Tongue (tissue), 2 donors: ENCODE results near the gene ZNF684. TPM values are rescaled to one million over a fixed set of nuclear protein-coding genes. Genes with fewer than 3 reads are reported as not detected.
"Not testable (repeated sequence)": the region's sequence is repeated elsewhere in the genome, so short reads cannot be mapped to it uniquely, and the experiment has no call there.

Experiments
- DNase-seq: peaks from one replicate; pipeline ENCODE4 v3.0.0-alpha.2; 2015
- total RNA-seq: library from RNA; depleted of rRNA; stranded (reverse); fragments of >200 nt; gene quantifications from one replicate; pipeline ENCODE4 v1.2.3, GENCODE V29; 2014

Gene ZNF684
- total RNA-seq = 2.3 TPM

DNA sequence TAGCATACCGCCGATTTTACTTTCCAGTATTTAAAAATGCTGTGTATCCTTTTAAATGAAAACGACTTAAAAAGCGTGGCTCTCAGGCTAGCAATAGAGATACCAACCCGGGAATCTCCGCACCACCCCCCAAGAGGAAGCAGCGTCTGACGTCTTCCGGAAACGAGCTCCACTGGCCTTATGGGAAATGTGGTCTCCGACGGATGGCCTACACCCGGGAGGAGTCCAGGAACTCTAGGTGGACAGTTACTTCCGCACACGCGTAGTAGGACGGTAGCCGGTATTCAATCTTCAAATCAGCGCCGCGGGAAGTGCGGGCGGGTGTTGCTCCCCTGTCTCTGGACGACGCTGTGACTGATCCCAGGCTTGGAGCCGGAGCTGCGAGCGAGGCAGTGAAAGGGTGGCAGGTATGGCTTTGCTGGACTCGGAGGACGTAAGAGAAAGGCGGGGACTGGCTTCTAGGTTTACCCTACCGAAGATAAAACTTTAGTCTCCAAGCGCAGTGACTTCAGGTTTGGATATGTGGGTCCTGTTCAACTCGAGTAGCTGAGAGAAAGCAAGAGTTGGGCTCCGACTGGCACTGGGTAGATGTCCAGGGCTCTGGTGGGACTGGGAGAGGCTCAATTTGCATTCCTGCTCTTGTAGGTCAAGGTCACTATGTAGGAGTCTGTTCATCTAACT lies at the start of gene ZNF684:
TSS of gene ZNF684 (plus strand) at position 257 of the 681 bp plus-strand sequence. CDS start 1,530 bp downstream, outside the sequence.
- peak; percentile 97 for DNase-seq

DNA sequence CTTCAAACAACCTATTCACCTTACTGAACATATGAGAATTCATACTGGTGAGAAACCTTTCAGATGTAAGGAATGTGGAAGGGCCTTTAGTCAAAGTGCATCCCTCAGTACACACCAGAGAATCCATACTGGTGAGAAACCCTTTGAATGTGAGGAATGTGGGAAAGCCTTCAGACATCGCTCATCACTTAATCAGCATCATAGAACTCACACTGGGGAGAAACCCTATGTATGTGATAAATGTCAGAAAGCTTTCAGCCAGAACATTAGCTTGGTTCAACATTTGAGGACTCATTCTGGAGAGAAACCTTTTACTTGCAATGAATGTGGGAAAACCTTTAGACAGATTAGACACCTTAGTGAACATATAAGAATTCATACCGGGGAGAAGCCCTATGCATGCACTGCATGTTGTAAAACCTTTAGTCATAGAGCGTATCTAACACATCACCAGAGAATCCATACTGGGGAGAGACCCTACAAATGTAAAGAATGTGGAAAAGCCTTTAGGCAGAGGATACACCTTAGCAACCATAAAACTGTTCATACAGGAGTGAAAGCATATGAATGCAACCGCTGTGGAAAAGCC lies 36.0 kb upstream of the ZNF684 start:
- DNase-seq = no peak

DNA sequence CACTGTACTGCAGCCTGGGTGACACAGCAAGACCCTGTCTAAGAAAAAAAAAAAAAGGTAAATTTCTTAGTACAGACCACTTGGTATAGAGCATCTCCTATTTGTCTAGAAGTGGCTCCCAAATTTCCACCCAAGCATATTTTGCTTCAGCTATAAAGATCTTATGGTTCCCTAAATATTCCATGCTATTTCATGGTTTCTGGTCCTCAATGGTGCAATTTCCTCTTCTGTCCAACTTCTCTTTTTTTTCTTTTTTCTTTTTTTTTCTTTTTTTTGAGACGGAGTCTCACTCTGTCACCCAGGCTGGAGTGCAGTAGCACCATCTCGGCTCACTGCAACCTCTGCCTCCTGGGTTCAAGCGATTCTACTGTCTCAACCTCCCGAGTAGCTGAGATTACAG lies 28.8 kb upstream of the ZNF684 start:
- DNase-seq = not testable (repeated sequence)

- no peak for DNase-seq
These were observed 23.5 kb upstream of the ZNF684 start for GRCh38 chr1:40507973-40508372.

DNA sequence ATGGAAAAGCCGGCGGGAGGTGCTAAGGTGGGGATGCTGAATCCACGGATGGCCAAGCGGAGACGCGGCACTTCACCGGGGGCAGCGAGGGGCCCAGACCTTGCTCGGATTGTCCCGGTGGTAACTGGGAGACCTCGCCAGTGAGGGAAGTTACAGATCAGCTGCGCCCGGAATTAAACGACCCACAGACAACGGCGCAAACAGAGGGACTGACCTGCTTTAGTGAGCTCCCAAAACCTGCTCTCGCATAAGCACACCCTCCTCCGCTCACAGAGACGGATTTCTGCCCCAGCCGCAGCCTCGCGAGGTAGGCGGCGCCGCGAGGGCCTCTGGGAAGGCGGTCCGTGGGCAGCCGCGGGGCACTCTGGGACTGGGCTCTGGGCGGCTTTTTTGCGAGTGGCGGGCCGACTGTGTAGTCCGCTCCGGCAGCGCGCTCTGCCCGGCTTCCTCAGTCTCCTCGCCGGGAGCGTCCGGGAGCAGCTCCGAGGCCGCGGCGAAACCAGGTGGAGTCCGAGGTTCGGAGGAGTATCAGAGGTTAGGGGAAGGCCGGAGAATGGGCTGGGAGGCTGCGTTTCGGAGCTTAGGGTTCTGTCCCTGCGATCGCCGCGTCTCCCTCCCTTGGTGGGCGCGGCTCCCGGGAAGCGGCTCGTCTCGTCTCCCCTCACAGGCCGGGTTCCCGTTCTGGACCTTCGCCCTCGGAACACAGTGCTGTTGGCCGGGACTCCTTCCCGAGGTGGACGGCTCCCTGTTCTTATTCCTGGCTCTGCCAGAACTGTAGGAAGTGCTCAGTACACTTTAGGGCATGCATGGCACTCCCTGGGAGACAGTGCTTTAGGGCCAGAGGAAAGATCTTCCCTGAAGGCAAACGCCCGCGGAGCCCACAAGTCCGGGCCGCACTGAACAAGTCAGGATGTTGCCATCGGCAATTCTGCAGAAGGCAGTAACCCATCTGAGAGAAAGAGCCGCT lies 22.8 kb upstream of the ZNF684 start, which contains the start of gene EXO5:
TSS of gene EXO5 (plus strand) at position 393 of the 967 bp plus-strand sequence. CDS start 5,778 bp downstream, outside the sequence.
- peak; percentile 90 for DNase-seq

DNA sequence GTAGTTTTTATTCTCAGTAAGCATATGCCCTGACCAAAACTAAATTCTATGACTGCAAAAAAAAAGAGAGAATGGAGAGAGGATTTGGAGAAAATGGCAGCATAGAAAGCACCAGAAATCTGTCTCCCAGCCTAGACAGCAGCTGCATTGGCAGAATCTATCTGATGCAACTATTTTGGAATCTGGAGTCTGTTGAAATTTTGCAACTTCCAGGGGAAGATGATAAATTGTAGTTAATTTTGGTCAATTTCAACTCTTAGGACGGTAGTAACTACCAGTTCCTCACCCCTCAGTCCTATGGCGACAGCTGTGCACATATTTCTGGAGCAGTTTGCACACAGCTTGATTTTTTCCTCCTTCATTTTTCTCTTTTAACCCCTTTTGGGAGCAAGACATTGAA lies 11.9 kb upstream of the ZNF684 start:
- DNase-seq = no peak

GRCh38 chr1:40530735-40531380 lies 579 bp upstream of the ZNF684 start:
- DNase-seq = no peak

DNA sequence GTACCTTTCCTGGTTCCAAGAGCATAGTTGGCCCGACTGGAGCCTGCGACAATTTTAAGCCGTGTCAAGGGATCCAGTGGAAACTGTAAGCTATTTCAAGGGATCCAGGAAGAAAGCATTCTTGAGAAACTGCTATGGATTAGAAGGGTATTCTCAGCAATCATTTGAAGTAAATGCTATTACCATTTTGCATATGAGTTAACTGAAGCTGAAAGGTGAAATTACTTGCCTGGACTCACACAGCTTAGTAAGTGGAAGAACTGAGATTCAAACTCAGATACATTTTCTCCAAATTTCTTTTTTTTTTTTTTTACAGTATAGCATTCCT lies 589 bp downstream of the ZNF684 start:
- no peak for DNase-seq

DNA sequence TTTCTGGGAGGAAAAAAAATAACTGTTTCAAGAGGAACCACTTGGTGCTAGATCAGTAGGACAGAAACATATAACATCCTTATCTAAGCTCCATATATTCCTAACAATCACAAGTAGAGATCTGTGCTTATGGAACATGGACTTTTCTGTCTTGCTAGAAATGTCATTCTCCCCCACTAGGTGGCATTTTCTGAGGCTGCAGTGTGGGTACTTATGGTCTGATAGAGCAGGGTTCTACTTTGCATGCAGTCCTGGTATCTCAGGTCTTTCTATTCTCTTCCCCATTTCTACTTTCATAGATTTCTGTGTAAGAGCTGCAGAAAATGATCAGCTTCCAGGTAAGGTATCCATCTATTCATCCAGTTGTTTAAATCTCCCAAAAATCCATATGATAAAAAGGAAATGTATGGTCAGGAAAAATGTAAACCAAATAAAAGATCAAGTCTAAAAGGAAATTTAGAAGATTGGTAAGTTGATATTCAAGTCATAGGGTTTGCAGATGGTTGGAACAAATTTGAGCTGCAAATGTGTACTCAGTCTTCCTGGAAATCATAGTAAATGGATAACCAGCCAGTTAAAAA lies 1.5 kb downstream of the ZNF684 start:
- peak; percentile 57 for DNase-seq

- DNase-seq = no peak
These were observed 3.2 kb downstream of the ZNF684 start for GRCh38 chr1:40534589-40534988.

GRCh38 chr1:40535732-40536131 lies 4.3 kb downstream of the ZNF684 start:
- DNase-seq = no peak

DNA sequence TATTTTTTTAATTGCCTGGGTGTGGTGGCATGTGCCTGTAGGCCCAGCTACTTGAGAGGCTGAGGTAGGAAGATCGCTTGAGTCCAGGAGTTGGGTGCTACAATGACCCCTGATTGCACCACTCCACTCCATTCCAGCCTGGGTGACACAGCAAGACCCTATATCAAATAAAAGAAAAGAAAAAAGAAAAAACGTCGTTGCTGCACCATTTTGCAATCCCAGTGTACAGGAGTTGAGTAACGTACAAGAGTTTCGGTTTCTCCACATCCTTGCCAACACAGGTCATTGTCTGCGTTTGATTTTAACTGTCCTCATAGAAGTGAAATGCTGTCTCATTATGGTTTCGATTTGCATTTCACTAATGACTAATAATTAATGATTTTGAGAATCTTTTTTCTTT lies 7.9 kb downstream of the ZNF684 start:
- DNase-seq = no peak

GRCh38 chr1:40546957-40547356 lies 15.5 kb downstream of the ZNF684 start:
- DNase-seq = no peak

- no peak for DNase-seq
These were observed 21.6 kb downstream of the ZNF684 start for GRCh38 chr1:40553017-40553416.

DNA sequence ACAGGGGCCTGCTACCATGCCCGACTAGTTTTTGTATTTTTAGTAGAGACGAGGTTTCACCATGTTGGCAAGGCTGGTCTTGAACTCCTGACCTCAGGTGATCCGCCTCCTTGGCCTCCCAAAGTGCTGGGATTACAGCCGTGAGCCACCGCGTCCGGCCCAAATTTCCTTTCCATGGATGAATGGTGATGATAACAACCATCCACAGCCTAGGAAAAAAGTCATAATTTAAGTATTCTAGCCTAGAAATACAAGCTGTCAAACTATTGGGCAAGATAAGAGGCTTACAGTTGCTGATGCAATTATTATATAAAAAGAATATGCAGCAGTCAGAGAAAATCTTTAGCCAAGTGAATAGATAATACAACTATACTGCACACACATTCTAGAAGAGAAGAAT lies 23.4 kb downstream of the ZNF684 start:
- DNase-seq = not testable (repeated sequence)

DNA sequence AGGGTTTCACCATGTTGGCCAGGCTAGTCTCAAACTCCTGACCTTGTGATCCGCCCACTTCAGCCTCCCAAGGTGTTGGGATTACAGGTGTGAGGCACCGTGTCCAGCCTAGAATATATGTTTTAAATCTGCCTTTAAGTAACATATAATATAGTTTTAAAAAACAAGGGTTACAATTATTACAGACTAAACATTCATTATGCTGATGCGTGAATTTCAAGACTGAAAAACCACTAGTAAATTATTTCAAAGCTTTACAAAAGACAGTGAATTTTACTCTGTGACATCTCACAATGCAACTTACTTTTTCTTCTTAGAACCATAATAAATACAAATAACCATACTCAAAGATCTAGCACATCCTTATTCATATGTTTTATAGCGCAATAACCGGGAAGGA lies 24.7 kb downstream of the ZNF684 start:
- DNase-seq = no peak

DNA sequence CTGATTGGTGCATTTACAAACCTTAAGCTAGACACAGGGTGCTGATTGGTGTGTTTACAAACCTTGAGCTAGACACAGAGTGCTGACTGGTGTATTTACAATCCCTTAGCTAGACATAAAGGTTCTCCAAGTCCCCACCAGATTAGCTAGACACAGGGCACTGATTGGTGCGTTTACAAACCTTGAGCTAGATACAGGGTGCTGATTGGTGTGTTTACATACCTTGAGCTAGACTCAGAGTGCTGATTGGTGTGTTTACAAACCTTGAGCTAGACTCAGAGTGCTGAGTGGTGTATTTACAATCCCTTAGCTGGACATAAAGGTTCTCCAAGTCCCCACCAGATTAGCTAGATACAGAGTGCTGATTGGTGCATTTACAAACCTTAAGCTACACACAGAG lies 26.8 kb downstream of the ZNF684 start:
- not testable (repeated sequence) for DNase-seq

GRCh38 chr1:40562185-40562584 lies 30.7 kb downstream of the ZNF684 start:
- DNase-seq = no peak

- no peak for DNase-seq
These were observed 31.8 kb downstream of the ZNF684 start for GRCh38 chr1:40563266-40563665.

GRCh38 chr1:40564506-40564905 lies 33.1 kb downstream of the ZNF684 start:
- DNase-seq = no peak

GRCh38 chr1:40564913-40565312 lies 33.5 kb downstream of the ZNF684 start:
- no peak for DNase-seq

- DNase-seq = no peak
These were observed 36.4 kb downstream of the ZNF684 start for GRCh38 chr1:40567825-40568224.
